ENCODE data around the gene TNKS1BP1.

DNA sequence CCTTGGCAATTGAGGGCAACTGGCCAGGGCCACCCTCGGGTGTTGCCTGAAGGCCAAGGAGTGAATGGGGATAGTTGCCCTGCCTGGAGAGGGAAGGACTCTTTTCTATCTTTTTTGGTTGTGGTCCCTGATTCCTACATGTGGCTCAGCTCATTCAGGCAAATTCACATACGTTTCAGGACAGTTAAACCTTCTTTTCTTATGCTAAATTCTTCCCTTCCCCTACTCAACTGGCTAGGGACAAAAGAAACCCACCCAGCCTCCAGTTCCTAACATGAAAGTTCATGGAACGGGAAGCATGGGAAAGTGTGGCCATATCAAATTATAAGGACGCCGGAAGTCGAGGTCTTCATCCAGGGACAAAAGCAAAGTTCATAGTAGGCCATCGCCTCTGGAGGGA lies 61.4 kb downstream of the TNKS1BP1 start:
- no peak for TF ChIP-seq POLR2A (IDR thresholded peaks at IDR 0.05)
- no peak for TF ChIP-seq EP300 (IDR thresholded peaks at IDR 0.05)
- no peak for TF ChIP-seq CTCF (IDR thresholded peaks at IDR 0.05)
- no peak for TF ChIP-seq POLR2AphosphoS5 (IDR thresholded peaks at IDR 0.05)
